HG02678 (cell line): ENCODE results near the gene UBXN11.

Experiments used
- ATAC-seq: cut with Tn5 transposase; IDR thresholded peaks from one replicate; pipeline ENCODE4 v1.9.1; 2021; ENCODE audit warnings: mild to moderate bottlenecking, moderate library complexity; ENCODE audit not compliant: unreplicated experiment

Gene UBXN11

DNA sequence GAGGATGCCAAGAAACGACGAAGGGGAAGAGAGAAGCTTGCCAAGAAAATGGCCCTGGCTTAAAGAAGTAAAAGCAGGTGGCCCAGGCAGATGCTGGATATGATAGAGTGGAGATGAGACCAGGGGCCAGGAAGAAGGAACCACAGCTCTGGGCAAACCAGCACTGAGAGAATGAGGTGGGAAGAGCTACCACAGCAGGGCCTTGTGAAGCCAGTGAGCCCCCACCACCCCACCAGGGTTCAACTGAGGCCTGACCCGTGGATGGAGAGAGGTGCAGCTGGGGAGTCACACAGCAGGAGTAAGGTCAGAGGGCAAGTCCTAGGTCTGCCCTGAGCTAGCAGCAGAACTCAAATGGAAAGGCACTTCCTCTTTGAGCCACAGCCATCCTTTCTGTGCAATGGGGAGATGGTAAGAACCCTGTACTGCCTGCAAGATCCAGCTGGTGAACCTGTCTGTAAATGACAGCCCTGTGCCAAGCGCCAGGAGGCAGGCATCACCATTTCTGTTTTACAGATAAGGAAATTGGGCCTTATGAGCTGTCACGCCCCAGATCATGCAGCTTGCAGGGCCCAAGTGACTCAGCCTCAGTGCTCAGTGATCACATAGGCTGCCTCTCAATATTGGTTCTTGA is 18.0 kb downstream of the UBXN11 start:
- ATAC-seq = no peak

DNA sequence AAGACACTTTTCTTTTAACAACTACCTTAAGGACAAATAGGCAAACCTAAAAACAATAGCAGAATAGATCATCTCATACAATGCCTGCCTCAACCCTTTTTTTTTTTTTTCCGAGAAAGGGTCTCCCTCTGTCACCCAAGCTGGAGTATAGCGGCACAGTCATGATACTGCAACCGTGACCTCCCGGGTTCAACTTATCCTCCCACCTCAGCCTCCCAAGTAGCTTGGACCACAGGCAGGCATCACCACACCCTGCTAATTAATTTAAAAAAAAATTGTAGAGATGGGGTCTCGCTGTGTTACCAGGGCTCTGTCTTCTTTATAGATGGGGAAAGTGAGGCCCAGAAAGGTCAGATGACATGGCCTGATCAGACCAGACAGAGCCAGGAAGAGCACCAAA is 18.6 kb downstream of the UBXN11 start:
- ATAC-seq = no peak

DNA sequence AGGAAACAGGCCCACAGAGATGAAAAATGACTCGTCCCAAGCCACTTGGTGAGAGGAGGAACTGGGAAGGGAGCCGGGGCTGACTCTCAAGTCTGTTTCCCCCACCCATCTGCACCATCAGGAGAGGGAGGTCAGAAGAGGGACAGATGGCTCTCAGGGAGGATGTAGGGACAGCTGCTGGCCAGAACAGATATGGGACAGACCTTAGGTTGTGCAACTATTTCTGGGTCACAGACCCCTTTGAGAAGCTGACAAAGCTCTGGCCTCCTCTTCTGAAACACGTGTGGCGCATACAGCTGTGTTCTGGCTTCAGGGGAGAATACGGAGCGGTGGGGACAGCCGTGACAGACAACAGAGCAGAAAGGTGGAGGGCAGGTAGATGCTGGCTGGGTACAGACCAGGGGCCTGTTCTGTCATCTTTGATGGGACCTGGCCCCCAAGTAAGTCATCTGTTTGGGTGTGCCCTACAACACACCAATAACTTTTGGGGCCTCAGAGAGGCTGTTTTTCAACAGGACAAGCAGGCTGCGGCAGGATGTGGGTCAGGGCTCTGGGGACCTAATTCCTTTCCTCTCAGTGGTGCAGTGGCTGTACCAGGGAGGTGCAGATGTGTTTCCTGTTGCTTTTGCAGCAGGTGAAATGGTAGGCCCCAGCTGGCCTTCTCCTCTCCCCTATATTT is 19.3 kb downstream of the UBXN11 start:
- ATAC-seq = peak; percentile 40

DNA sequence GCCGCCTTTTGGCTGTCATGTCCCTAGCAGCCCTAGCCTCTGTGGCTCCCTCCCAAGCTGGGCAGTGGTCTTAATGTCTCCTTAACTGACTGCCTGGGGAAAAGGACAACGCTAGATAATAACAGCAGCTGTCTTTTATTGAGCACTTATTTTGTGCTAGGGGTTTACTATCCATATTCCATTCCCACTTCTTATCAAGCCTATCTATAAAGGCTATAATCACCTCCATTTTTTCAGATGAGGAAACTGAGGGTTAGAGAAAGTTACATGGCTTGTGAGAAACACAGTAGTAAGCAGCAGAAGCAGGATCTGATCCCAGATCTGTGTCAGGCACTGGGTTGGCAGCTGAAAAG is 20.4 kb downstream of the UBXN11 start:
- no peak for ATAC-seq

DNA sequence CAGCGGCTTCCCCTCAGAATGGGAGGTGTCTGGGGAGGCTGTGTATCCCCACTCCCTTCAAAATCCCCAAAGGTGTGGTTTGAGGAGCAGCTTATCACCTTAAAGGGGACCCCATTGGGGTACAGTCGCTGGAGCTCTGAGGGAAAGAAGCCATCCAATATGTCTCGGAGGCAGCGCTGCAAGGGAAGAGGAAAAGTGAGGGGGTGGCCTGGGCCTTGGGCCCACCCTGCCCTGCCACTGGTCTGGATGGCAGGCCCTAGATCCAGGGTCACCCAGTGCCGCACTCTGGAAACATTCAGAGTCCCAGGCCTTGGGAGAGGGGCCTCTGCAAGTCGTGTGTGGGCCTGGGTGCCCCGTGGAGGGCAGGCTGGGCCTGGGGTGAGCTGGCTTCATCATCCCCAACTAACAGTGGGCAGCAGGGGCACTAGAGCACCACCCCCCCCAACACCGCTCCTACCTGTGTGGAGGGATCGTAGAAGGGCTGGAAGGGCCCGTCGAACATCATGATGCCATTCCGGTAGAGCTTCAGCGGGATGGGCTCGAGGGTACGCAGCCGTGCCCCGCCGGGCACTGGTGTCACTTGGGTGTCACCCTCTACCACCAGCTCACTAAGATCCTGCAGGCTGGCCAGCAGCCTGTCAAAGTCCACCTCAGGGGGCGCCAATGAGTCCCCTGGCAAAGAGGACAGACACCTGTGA is 20.9 kb downstream of the UBXN11 start:
- ATAC-seq = no peak

DNA sequence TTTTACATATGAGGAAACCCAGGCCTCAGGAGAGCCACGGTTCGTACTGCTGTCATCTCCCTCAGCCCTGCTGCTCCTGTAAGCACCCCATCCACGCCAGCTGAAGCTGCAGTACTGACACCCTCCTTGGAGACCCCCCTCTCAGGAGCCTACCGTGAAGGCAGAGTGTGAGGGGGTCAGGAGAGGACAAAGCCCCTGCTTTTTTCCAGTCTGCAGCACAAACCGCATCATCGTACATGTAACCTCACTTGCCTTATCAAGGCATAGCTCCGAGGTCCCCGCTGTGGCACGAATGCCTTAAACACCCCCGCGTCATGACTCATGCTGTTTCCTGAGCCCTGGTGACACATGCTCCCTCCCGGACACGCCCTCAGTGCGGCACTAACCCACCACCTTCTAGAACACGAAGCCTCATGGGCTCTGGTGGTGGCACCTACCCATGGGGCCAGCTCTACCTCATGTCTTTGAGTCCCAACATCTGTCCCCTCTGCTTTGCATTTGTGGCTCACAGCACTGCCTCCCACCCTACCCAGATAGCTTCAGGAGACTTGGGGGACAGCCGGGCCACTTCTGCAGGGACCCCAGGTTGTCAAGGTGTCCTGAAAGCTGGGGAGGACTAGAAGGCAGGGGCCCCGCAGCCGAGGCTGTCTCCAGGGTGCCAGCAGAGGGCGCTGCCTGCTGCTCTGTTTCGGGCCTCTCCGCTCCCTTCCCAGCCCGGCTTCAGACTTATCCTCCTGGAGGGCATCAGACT is 21.7 kb downstream of the UBXN11 start:
- peak; percentile 26 for ATAC-seq

DNA sequence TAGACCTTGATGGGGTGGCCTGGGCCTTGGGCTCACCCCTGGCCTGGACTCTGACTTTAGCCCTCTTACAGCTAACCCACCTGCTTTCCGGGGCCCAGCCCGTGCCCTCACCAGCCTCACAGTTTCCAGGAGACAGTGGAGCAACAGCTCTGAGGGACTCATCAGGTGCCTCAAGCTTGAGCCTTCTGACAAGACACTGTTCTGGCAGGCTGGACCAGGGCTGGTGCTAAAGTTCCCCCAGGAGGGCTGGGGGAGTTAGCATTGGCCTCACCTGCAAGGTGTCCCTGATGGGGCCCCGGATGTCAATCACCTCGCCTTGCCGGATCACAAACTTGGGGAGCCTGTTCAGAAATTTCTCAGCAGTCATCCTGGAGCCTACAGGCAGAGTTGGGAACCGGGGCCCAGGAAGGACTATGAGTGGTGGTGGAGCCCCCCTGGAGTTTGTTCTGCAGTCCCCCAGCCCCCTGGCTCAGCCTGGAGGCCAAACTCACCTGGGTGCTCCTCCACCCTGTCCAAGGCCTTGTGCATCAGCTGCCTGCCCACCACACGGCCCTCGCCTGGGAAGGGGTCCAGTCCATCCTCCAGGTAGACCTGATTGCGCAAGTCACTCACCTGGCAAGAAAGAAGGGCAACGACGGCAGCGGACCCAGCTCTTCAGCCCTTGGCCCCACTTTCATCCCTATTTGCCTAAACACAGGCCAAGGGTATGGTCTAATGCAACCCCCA is 22.4 kb downstream of the UBXN11 start:
- no peak for ATAC-seq

DNA sequence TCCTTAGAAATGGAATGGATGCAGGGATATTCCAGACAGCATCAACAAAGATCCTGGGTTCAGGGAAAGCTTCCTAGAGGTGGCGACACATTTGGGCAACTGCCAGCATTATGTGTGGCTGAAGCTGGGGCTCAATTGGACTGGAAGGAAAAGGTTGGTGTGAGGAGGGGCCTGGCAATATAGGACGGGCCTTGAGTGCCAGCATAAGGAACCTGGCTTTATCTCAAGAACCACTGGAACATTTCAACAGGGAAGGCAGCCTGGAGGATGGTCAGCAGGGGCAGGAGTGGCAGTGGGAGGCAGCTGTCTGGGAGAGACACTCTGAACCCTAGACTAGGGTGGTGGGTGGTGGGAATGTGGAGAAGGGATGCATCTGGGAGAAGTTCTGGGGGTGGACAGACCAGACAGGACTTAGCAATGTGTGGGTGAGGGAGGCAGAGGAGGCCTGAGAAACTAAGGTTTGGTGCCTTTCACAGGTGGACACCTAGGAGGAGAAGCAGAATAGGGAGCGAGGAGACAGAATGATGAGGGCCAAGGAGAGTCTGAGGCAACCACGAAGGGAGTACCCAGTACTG is 23.1 kb downstream of the UBXN11 start:
- ATAC-seq = no peak

DNA sequence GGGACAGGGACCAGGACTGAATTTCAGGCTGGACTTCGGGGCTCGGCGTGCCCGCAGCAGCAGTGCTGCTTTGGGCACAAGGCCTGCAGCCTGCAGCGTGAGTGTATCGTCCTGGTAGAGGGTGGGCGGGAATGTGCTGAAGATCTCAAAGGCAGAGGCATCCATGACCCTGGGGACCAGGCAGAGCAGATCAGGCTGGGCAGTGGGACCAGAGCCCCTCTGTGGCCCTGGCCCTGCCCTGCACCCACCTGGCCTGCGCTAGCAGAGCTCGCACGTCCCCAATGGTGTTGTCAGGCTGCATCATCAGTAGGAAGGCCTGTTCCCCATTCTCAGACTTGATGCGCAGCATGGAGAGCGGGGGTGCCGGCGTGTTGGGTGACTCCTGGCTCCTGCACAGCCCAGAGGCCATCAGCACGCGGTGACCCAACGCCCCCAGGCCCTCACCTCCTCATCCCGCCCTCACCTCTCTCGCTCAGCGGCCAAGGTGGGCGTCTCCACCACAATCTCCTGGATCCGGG is 24.0 kb downstream of the UBXN11 start:
- ATAC-seq = no peak

DNA sequence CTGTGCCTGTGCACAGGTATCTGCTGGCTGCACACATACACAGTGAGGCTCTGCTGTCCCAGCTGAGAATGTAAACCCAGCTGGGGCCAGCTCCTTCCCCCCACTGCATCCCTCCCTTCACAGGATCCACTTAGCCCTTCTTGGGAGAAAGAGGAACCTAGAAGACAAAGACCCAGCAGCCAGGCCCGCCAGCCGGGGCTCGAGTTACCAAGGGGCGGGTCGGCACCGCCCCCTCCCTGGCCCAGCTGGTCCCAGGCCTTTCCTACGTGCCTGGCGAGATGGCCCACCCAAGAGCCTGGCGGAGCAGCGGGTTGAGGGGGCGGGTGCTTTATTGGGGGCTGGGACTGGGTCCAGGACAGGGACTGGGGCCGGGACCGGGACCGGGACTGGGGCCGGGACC is 24.5 kb downstream of the UBXN11 start:
- no peak for ATAC-seq

DNA sequence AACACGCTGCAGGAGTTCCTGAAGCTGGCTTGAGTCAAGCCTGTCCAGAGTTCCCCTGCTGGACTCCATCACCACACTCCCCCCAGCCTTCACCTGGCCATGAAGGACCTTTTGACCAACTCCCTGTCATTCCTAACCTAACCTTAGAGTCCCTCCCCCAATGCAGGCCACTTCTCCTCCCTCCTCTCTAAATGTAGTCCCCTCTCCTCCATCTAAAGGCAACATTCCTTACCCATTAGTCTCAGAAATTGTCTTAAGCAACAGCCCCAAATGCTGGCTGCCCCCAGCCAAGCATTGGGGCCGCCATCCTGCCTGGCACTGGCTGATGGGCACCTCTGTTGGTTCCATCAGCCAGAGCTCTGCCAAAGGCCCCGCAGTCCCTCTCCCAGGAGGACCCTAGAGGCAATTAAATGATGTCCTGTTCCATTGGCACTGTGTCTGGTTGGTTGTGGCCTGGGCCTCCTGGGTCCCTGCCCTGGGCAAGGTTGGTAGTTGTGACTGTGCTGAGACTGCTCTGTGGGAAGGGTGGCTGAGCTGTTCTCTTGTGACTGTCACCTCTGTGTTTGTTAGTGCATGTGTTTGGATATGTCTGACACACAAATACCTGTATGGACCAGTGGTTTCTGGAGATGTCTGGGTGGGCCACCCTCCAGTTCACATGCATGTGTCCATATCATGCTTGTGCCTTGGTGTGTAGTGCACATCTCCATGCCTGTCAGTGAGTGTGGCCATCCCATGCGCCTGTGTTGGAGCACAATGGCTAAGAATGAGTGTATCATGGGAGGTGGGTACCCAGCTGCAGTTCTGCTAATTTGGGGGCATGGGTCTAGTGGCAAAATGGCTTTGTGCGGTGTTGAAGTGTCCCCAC is 25.1 kb downstream of the UBXN11 start:
- no peak for ATAC-seq

DNA sequence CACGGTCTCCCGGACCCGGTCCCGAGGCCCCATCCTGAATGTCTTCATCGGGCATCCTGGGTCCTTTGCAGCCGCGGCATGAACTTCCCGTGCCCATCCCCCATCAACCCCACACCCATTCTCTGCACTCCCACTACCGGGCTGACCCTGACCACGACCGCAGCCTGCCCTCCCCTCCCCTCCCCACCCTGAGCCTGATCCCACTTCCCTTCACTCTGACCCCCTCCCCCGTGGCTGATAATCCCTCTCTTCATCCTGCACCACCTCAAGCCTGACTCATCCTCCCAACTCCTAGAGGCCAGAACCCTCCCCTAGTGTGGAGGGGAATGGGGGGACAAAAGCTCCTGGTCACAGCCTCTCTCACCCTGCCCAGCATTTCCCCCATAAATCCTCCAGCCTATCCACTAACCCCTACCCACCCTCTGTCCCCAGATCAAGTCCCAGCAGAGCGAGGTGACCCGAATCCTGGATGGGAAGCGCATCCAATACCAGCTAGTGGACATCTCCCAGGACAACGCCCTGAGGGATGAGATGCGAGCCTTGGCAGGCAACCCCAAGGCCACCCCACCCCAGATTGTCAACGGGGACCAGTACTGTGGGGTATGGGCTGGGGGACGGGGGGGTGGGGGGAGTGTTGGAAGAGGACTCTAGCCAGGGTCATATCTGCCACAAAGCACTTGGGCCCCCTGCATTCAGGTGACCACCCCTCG is 25.9 kb downstream of the UBXN11 start:
- ATAC-seq = no peak

DNA sequence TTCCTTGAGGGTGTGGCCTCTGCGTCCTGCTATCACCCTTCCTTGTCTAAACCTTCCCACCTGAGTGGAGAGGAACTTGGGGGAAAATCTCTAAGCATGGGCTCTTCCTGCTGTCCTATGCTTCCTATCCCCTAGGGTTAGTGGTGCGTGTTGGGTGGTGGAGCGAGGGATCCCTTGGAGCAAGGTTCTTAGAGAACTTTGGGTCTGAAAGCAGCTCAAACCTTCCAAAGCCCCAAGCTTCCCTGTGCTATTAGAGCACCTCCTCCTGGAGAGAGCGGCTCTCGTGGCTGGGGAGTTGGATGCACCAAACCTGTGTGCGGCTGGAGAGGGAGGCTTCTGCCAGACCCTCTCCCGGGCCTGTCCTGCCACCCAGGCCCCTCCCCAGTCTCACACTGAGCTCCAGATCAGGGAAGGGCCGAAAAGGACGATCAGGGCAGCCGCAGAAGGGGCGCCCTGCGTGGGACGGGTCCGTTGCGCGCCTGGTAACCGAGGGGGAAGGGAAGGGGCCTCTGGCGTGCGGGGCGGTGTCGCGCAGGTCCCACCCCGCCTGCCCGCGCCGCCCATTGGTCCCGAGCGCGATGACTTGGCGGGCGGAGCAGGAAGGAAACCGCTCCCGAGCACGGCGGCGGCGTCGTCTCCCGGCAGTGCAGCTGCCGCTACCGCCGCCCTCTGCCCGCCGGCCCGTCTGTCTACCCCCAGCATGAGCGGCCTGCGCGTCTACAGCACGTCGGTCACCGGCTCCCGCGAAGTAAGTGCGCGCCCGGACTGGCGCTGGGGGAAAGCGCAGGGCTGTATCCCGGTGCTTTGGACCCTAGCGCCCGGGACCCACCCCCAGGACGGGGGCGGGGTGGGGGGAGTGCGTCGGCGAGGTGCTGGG is 26.7 kb downstream of the UBXN11 start, which contains the start of gene SH3BGRL3:
Gene SH3BGRL3, plus strand, starts transcription at position 631 of the 877 bp plus-strand sequence. Its CDS starts 70 bp downstream, at position 701.
- peak; percentile 65 for ATAC-seq

DNA sequence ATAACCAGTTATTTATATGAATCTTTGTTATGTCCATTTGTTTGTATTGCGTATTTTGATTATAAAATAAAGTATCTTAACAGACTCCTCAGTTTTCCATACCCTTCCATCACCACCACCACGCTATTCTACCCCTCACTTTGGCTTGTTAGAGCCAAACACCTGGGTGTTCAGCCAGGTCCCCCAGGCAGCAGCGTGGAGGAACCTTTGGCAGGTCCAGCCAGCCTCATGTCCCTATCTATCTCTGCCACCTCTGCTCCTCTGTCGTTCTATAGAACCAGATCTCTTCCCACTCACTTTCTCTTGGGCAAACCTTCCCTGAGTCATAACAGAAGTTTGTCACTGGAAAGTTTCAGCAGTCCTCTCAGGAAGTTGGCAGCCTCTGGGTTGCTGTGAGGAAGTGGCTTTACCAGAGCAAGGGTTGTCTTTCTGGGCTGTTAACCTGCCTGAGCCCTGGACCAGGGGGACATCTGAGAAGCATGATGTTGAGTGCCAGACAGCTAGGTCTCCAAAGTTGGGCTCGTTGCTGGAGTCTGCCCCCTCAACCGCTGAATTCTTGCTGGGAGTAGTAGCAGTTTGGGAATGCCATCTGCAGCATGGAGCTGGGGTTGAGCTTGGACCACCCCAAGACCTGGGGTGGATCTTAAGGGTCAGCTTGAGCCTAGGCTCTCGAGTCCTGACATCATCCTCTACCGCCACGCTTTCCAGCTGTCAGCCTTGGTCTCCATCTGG is 27.5 kb downstream of the UBXN11 start:
- ATAC-seq = no peak

DNA sequence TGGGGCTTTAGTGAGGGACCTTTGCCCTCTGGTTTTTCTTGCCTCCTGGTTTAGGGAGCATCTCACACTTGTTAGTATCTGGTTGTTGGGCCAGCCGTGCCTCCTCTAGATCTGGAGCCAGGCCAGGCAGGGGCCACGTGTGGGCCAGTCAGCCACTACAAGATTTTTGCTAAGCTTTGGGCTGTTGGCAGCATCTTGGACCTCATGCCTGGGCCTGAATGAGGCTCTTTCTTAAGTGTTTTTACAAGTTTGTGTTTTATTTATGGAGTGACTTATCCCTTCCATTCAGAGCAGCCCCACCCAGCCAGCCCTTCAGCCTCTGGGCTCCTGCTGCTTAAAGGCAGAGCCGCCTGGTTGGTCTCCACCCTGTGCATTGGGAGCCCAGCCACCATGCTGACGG is 28.1 kb downstream of the UBXN11 start:
- no peak for ATAC-seq

DNA sequence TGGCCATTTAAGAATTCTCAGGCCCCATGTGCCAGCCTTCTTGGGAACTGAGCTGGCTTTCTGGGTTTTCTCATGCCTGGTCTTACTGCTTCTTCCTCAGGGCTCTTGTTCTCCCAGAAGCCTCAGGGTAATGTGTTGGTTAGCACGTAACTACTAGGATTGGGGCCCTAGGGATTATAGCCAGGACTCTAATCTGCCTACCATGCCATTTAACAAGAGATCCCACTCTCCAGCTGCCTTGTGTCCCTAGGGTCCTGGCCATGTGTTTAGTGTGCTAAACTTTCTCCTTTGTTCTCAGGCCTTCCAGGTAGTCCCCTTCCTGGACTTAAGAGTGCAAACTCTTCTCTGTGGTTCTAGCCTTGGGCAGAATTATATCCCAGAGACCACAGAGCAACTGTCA is 28.7 kb downstream of the UBXN11 start:
- ATAC-seq = no peak

DNA sequence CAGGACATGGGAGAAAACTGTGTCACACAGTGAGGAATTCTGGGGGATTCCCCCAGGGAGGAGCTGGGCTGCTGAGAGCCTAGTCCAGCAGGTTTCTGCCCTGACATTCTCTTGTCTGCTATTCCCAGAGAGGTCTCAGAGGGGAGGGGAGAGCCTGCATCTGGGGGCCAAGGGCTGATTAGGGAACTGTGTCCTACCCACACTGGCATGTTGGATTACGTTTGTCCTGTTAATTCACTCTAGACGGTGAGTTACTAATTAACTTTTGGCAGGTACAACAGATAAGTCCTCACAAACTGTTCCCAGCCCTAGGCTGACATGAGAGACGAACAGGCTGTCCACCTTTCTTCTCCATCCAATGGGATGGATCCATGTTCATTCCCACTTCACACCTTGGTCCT is 29.2 kb downstream of the UBXN11 start:
- no peak for ATAC-seq
